ENCODE results near the gene CSRNP3.
"Not testable (repeated sequence)": the region's sequence is repeated elsewhere in the genome, so short reads cannot be mapped to it uniquely, and the experiment has no call there.

The CSRNP3 gene

DNA sequence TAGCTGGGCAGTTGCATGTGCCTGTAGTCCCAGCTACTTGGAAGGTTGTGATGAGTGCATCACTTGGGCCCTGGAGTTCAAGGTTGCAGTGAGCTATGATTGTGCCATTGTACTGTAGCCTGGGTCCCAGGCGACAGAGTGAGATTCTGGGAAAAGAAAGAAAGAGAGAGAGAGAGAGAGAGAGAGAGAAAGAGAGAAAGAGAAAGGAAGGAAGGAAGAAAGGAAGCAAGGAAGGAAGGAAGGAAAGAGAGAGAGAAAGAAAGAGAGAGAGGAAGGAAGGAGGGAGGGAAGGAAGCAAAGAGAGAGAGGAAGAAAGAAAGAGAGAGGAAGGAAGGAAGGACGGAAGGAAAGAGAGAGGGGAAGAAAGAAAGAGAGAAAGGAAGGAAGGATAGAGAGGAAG, 196.1 kb downstream of the CSRNP3 start:
- no peak overlapping the region for H3K4me3 ChIP-seq (ENCODE audit: low read depth in 1 of 2, low read length in 2 of 2)
- no peaks in the 10 kb centered on the region for H3K4me1 ChIP-seq (ENCODE audit: control insufficient read depth in 1 of 2, insufficient read depth in 2 of 2, low read length in 2 of 2)
- H3K9me3 ChIP-seq (ENCODE audit: control insufficient read depth in 1 of 2, low read length in 2 of 2): no peaks in the 10 kb centered on the region
- no peaks in the 10 kb centered on the region for H3K27me3 ChIP-seq (ENCODE audit: low read depth, low read length)
- H3K36me3 ChIP-seq (ENCODE audit: control insufficient read depth in 1 of 2, insufficient read depth in 2 of 2, low read length in 2 of 2): no peaks in the 10 kb centered on the region
- no peak overlapping the region for H3K27ac ChIP-seq (ENCODE audit: low read length)

DNA sequence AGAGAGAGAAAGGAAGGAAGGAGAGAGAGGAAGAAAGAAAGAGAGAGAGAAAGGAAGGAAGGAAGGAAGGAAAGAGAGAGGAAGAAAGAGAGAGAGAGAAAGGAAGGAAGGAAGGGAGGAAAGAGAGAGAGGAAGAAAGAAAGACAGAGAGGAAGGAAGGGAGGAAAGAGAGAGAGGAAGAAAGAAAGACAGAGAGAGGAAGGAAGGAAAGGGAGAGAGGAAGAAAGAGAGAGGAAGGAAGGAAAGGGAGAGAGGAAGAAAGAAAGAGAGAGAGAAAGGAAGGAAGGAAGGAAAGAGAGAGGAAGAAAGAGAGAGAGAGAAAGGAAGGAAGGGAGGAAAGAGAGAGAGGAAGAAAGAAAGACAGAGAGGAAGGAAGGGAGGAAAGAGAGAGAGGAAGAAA, 196.6 kb downstream of the CSRNP3 start:
- H3K9me3 ChIP-seq (ENCODE audit: control insufficient read depth in 1 of 2, low read length in 2 of 2); H3K4me3 ChIP-seq (ENCODE audit: low read depth in 1 of 2, low read length in 2 of 2); H3K27me3 ChIP-seq (ENCODE audit: low read depth, low read length); H3K36me3 ChIP-seq (ENCODE audit: control insufficient read depth in 1 of 2, insufficient read depth in 2 of 2, low read length in 2 of 2); H3K27ac ChIP-seq (ENCODE audit: low read length); H3K4me1 ChIP-seq (ENCODE audit: control insufficient read depth in 1 of 2, insufficient read depth in 2 of 2, low read length in 2 of 2): not testable (repeated sequence)

DNA sequence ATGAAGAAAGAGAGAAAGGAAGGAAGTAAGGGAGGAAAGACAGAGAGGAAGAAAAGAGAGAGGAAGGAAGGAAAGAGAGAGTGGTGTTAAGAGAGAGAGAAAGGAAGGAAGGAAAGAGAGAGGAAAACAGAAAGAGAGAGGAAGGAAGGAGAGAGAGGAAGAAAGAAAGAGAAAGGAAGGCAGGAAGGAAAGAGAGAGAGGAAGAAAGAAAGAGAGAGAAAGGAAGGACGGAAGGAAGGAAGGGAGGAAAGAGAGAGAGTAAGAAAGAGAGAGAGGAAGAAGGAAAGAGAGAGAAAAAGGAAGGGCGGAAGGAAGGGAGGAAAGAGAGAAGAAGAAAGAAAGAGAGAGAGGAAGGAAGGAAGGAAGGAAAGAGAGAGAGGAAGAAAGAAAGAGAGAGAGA, 197.1 kb downstream of the CSRNP3 start:
- Histone ChIP-seq H3K36me3 (ENCODE audit: control insufficient read depth in 1 of 2, insufficient read depth in 2 of 2, low read length in 2 of 2) (peaks cover 0 to 4% of the 10 kb centered on the region in 2 donors), H3K9me3 (ENCODE audit: control insufficient read depth in 1 of 2, low read length in 2 of 2) (no peaks in the 10 kb centered on the region), H3K27ac (ENCODE audit: low read length) (no peak overlapping the region), H3K4me1 (ENCODE audit: control insufficient read depth in 1 of 2, insufficient read depth in 2 of 2, low read length in 2 of 2) (no peaks in the 10 kb centered on the region), H3K4me3 (ENCODE audit: low read depth in 1 of 2, low read length in 2 of 2) (no peak overlapping the region), H3K27me3 (ENCODE audit: low read depth, low read length) (no peaks in the 10 kb centered on the region)

DNA sequence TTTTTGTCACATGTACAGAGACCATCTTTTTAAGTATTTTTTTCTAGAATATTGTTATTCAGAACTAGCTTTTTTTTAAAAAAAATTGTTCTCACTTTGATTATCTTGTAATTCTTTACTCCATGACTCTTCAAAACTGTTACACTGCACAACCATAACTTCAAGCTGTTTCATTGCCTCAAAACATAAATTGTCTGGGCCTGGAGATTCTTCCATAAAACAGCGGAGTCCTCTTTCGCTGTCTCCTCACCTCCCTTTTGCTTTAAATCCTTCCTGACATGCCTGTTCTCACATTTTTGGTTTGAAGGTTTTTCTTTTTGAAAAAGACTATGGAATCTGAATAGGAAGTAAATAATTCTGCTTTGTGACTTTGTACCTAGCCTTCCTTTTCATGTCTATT, 197.9 kb downstream of the CSRNP3 start:
- no peaks in the 10 kb centered on the region for H3K4me1 ChIP-seq (ENCODE audit: control insufficient read depth in 1 of 2, insufficient read depth in 2 of 2, low read length in 2 of 2)
- H3K4me3 ChIP-seq (ENCODE audit: low read depth in 1 of 2, low read length in 2 of 2): no peak overlapping the region
- H3K27me3 ChIP-seq (ENCODE audit: low read depth, low read length): no peaks in the 10 kb centered on the region
- no peaks in the 10 kb centered on the region for H3K9me3 ChIP-seq (ENCODE audit: control insufficient read depth in 1 of 2, low read length in 2 of 2)
- H3K36me3 ChIP-seq (ENCODE audit: control insufficient read depth in 1 of 2, insufficient read depth in 2 of 2, low read length in 2 of 2): peaks cover 0 to 5% of the 10 kb centered on the region in 2 donors
- no peak overlapping the region for H3K27ac ChIP-seq (ENCODE audit: low read length)

DNA sequence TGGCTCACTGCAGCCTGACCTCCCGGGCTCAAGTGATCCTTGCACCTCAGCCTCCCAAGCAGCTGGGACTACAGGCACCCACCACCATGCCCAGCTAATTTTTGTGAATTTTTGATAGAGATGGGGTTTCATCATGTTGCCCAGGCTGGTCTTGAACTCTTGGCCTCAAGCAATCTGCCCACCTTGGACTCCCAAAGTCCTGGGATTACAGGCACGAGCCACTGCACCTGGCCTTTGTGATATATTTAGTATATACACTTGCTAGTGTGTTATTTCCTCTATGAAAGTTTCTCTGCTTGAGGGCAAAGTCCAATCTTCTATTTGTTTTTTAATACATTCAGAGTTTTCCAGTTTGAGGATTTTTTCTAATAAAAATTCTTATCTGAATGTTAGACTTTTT, 205.3 kb downstream of the CSRNP3 start:
- Histone ChIP-seq H3K36me3 (ENCODE audit: control insufficient read depth in 1 of 2, insufficient read depth in 2 of 2, low read length in 2 of 2) (peaks cover 0 to 15% of the 10 kb centered on the region in 2 donors), H3K27me3 (ENCODE audit: low read depth, low read length) (no peaks in the 10 kb centered on the region), H3K9me3 (ENCODE audit: control insufficient read depth in 1 of 2, low read length in 2 of 2) (no peaks in the 10 kb centered on the region), H3K4me1 (ENCODE audit: control insufficient read depth in 1 of 2, insufficient read depth in 2 of 2, low read length in 2 of 2) (no peaks in the 10 kb centered on the region), H3K27ac (ENCODE audit: low read length) (no peak overlapping the region), H3K4me3 (ENCODE audit: low read depth in 1 of 2, low read length in 2 of 2) (no peak overlapping the region)

DNA sequence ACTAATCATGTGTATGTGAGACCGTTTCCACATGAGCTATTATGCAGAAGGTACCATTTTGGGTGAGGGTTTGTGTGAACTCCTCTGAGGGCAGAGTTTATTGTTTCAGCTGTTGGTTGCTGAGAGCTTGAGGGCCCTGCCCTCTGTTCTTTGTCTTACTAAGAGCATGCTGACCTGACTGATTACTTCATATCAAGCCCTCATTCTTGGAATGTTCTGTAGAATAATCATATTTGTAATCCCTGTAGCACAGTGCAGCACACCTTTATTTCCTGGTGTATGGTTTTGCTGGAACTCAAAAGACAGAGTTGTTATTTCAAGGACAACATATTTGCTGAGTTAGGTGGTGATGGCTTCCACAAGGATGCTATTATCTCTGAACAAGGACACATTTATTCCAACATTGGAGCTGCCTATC, 206.1 kb downstream of the CSRNP3 start:
- Histone ChIP-seq H3K4me1 (ENCODE audit: control insufficient read depth in 1 of 2, insufficient read depth in 2 of 2, low read length in 2 of 2) (no peaks in the 10 kb centered on the region), H3K36me3 (ENCODE audit: control insufficient read depth in 1 of 2, insufficient read depth in 2 of 2, low read length in 2 of 2) (peaks cover 0 to 15% of the 10 kb centered on the region in 2 donors), H3K27me3 (ENCODE audit: low read depth, low read length) (no peaks in the 10 kb centered on the region), H3K4me3 (ENCODE audit: low read depth in 1 of 2, low read length in 2 of 2) (no peak overlapping the region), H3K27ac (ENCODE audit: low read length) (no peak overlapping the region), H3K9me3 (ENCODE audit: control insufficient read depth in 1 of 2, low read length in 2 of 2) (no peaks in the 10 kb centered on the region)

DNA sequence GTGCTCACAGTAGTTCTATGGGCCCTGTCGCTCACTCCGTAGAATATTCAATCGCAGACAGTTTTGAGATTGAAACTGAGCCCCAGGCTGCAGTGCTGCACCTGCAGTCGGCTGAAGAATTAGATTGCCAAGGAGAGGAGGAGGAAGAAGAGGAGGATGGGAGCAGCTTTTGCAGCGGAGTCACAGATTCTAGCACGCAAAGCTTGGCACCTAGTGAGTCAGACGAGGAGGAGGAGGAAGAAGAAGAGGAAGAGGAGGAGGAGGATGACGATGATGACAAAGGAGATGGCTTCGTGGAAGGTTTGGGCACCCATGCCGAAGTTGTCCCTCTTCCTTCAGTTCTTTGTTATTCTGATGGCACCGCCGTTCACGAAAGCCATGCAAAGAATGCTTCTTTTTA, 209.4 kb downstream of the CSRNP3 start:
- Histone ChIP-seq H3K27ac (ENCODE audit: low read length) (no peak overlapping the region), H3K4me1 (ENCODE audit: control insufficient read depth in 1 of 2, insufficient read depth in 2 of 2, low read length in 2 of 2) (no peaks in the 10 kb centered on the region), H3K36me3 (ENCODE audit: control insufficient read depth in 1 of 2, insufficient read depth in 2 of 2, low read length in 2 of 2) (peaks cover 0 to 10% of the 10 kb centered on the region in 2 donors), H3K9me3 (ENCODE audit: control insufficient read depth in 1 of 2, low read length in 2 of 2) (no peaks in the 10 kb centered on the region), H3K4me3 (ENCODE audit: low read depth in 1 of 2, low read length in 2 of 2) (no peak overlapping the region), H3K27me3 (ENCODE audit: low read depth, low read length) (no peaks in the 10 kb centered on the region)

DNA sequence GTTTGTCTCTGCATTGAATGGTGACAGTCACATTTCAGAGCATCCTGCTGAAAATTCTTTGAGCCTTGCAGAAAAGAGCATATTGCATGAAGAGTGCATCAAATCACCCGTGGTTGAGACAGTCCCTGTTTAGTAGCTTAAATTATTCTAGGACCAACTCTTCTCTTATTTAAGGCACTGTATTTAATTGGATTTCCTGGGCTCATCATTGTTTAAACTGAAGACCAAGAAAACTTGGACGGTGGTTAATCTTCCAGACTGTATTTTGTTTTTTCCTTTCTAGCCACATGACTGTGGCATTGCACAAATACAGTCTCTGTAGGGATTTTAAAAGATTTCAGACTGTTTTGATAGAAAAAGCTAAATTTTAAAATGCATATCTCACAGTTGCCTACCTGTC, 210.1 kb downstream of the CSRNP3 start:
- Histone ChIP-seq H3K4me3 (ENCODE audit: low read depth in 1 of 2, low read length in 2 of 2) (no peak overlapping the region), H3K27me3 (ENCODE audit: low read depth, low read length) (no peaks in the 10 kb centered on the region), H3K36me3 (ENCODE audit: control insufficient read depth in 1 of 2, insufficient read depth in 2 of 2, low read length in 2 of 2) (peaks cover 0 to 10% of the 10 kb centered on the region in 2 donors), H3K4me1 (ENCODE audit: control insufficient read depth in 1 of 2, insufficient read depth in 2 of 2, low read length in 2 of 2) (no peaks in the 10 kb centered on the region), H3K9me3 (ENCODE audit: control insufficient read depth in 1 of 2, low read length in 2 of 2) (no peaks in the 10 kb centered on the region), H3K27ac (ENCODE audit: low read length) (no peak overlapping the region)

DNA sequence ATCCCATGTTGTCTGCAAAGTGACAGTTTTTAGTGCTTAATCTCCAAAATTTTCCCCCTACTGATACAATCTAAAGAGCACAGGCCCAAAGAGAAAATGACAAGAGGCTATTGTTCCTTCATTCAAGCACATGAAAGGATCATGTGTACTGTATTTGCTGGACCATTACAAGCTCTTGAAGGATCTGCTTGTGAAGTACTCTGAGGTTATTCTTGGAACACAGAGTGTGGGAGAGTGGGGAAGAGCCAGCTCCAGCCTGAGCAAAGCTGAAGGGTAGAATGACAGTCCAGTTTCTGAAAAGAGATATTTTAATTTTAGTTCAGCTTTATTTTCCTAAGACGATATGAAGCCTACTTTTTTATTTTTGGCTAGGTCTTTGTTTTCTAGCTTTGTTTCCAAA, 212.3 kb downstream of the CSRNP3 start:
- Histone ChIP-seq H3K27me3 (ENCODE audit: low read depth, low read length) (no peaks in the 10 kb centered on the region), H3K4me3 (ENCODE audit: low read depth in 1 of 2, low read length in 2 of 2) (no peak overlapping the region), H3K36me3 (ENCODE audit: control insufficient read depth in 1 of 2, insufficient read depth in 2 of 2, low read length in 2 of 2) (peaks cover 0 to 1% of the 10 kb centered on the region in 2 donors), H3K9me3 (ENCODE audit: control insufficient read depth in 1 of 2, low read length in 2 of 2) (no peaks in the 10 kb centered on the region), H3K27ac (ENCODE audit: low read length) (no peak overlapping the region), H3K4me1 (ENCODE audit: control insufficient read depth in 1 of 2, insufficient read depth in 2 of 2, low read length in 2 of 2) (no peaks in the 10 kb centered on the region)

DNA sequence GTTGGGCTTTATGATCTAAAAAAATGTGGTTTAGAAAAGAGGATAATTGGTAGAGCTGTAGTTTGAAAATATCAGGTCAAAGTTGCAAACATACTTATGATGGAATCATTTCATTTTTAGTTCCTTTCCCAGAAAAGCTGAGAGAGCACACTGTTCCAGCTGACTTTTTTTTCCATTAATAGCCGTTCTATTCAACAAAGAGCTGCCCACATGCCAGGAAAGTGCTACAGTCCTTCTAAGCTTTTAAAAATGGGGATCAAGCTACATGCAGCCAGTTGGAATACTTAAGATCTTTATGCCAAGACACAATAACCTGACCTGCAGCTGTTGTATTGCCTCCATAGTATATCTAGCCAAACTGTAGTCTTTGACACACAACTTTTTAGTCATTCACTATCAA, 213.0 kb downstream of the CSRNP3 start:
- H3K27ac ChIP-seq (ENCODE audit: low read length): no peak overlapping the region
- H3K4me3 ChIP-seq (ENCODE audit: low read depth in 1 of 2, low read length in 2 of 2): no peak overlapping the region
- H3K36me3 ChIP-seq (ENCODE audit: control insufficient read depth in 1 of 2, insufficient read depth in 2 of 2, low read length in 2 of 2): no peaks in the 10 kb centered on the region
- no peaks in the 10 kb centered on the region for H3K27me3 ChIP-seq (ENCODE audit: low read depth, low read length)
- no peaks in the 10 kb centered on the region for H3K9me3 ChIP-seq (ENCODE audit: control insufficient read depth in 1 of 2, low read length in 2 of 2)
- H3K4me1 ChIP-seq (ENCODE audit: control insufficient read depth in 1 of 2, insufficient read depth in 2 of 2, low read length in 2 of 2): no peaks in the 10 kb centered on the region

DNA sequence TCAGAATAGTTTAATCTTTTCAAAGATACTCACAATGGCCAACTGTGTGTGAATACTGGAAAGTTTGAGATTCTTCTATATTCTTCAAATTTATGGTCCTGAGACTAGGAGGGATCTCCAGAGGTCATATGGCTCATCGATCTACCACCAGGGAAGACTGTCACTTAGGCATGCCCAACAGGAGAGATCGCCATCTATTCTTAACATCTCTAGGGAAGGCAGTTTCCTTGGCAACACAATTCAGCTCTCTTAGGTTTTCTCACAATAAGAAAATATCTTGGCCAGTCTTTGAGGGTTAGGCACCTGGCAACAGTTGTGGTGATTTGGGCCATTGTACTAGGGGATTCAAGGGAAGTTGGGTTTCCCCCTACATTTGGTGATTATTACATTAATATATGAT, 217.3 kb downstream of the CSRNP3 start:
- Histone ChIP-seq H3K9me3 (ENCODE audit: control insufficient read depth in 1 of 2, low read length in 2 of 2) (no peaks in the 10 kb centered on the region), H3K27ac (ENCODE audit: low read length) (no peak overlapping the region), H3K36me3 (ENCODE audit: control insufficient read depth in 1 of 2, insufficient read depth in 2 of 2, low read length in 2 of 2) (no peaks in the 10 kb centered on the region), H3K4me3 (ENCODE audit: low read depth in 1 of 2, low read length in 2 of 2) (no peak overlapping the region), H3K27me3 (ENCODE audit: low read depth, low read length) (no peaks in the 10 kb centered on the region), H3K4me1 (ENCODE audit: control insufficient read depth in 1 of 2, insufficient read depth in 2 of 2, low read length in 2 of 2) (no peaks in the 10 kb centered on the region)

DNA sequence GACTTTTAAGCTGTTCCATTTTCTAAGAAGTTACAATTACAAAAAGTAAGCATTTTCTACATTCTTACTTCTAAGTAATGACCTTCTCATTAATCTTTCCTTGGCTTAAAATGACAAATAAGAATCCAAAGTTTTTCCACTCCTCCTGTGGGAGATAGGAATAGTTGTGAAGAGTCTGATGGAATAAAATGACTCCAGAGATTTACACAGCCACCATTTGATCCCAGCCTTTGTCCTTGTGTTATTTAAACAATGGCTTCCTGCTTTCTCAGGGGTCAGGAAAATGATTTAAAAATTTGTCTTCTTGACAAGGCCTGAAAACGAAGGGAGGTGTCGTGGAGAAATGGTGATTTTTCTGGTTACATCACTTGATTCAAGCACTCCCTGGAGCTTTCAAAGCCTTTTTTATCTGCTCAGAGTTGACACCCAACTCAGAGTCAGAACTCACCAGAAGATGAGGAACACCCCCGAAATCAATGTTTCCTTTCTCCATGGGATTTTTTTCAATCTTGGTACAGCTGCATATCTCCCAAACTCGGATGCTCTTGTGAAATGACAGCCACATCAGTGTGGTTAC, 218.0 kb downstream of the CSRNP3 start:
- H3K27ac ChIP-seq (ENCODE audit: low read length): no peak overlapping the region
- no peak overlapping the region for H3K4me3 ChIP-seq (ENCODE audit: low read depth in 1 of 2, low read length in 2 of 2)
- no peaks in the 10 kb centered on the region for H3K4me1 ChIP-seq (ENCODE audit: control insufficient read depth in 1 of 2, insufficient read depth in 2 of 2, low read length in 2 of 2)
- no peaks in the 10 kb centered on the region for H3K9me3 ChIP-seq (ENCODE audit: control insufficient read depth in 1 of 2, low read length in 2 of 2)
- H3K27me3 ChIP-seq (ENCODE audit: low read depth, low read length): no peaks in the 10 kb centered on the region
- no peaks in the 10 kb centered on the region for H3K36me3 ChIP-seq (ENCODE audit: control insufficient read depth in 1 of 2, insufficient read depth in 2 of 2, low read length in 2 of 2)

All from muscle layer of duodenum (tissue), 2 donors.